Adrenal gland (tissue), 12 donors: ENCODE data around the gene ZSWIM6. TPM values are rescaled to one million over a fixed set of nuclear protein-coding genes. Genes with fewer than 3 reads are reported as not detected.

Experiments
- DNase-seq, 7 donors: peaks; one replicate each; pipeline ENCODE4 v3.0.0-alpha.2; 2019 to 2020
- H3K27ac ChIP-seq, 5 donors: fragments of 200-600 bp; sonication (generic) in 4 of 5; 1 replicate in 3 of 5; 2 replicates in 2 of 5; pipeline versions ENCODE4 v1.5.1 to v1.8.0; 2016 to 2020; ENCODE audit warnings: mild to moderate bottlenecking in 1 of 5
- H3K27me3 ChIP-seq: fragments of 200-600 bp; 2 replicates; pipeline ENCODE4 v1.8.0; 2021
- H3K36me3 ChIP-seq, 2 donors: fragments of 200-600 bp; replicated peaks in 1 of 2; 1 replicate in 1 of 2; 2 replicates in 1 of 2; pipeline versions ENCODE4 v1.5.1 to v1.8.0; 2018 to 2022
- H3K4me1 ChIP-seq, 2 donors: fragments of 200-600 bp; replicated peaks in 1 of 2; 1 replicate in 1 of 2; 2 replicates in 1 of 2; pipeline versions ENCODE4 v1.5.1 to v1.8.0; 2018 to 2021
- H3K4me3 ChIP-seq, 4 donors: fragments of 200-600 bp; sonication (generic) in 3 of 4; one replicate each; pipeline ENCODE4 v1.5.1; 2016 to 2018
- H3K9me3 ChIP-seq, 3 donors: fragments of 200-600 bp; sonication (generic) in 1 of 3; replicated peaks in 1 of 3; 1 replicate in 2 of 3; 2 replicates in 1 of 3; pipeline versions ENCODE4 v1.5.1 to v1.8.0; 2016 to 2021
- CTCF ChIP-seq, 6 experiments: fragments of 450-650 bp in 4 of 6; fragments of 200-600 bp in 2 of 6; sonication (generic) in 1 of 6; IDR thresholded peaks; 1 replicate in 5 of 6; 2 replicates in 1 of 6; pipeline versions ENCODE4 v1.5.1 to v1.8.0; 2016 to 2021; ENCODE audit warnings: antibody characterized with exemption in 6 of 6, mild to moderate bottlenecking in 2 of 6, moderate library complexity in 1 of 6
- POLR2A ChIP-seq, 2 donors: fragments of 450-650 bp; IDR thresholded peaks; one replicate each; pipeline ENCODE4 v1.6.1; 2017; ENCODE audit warnings: antibody characterized with exemption in 2 of 2, mild to moderate bottlenecking in 2 of 2, moderate library complexity in 1 of 2
- WGBS, 4 donors: extraction: QIAGEN DNeasy Blood & Tissue Kit in 2 of 4; methylation state at CpG; one replicate each; pipeline versions ENCODE4 v1.1.5 to v1.1.7; 2013 to 2017; 5-methylcytosine and 5-hydroxymethylcytosine counted together
- intact Hi-C, 2 donors: fragments of 100-400 bp; cut with DNase I; formaldehyde crosslinking; loops; one replicate each; pipeline versions ENCODE4 v1.14.1 to v1.15.0; 2022 to 2023
- polyA plus RNA-seq, 3 donors: library from polyadenylated mRNA; stranded (reverse); fragments of 200-250 nt in 2 of 3; fragments of 350-450 nt in 1 of 3; fragmentation: Illumina TruSeq in 1 of 3; extraction: RNeasy Lipid Tissue Mini Kit (QIAGEN cat#74804) in 1 of 3; gene quantifications; one replicate each; pipeline ENCODE4 v1.2.3, GENCODE V29; 2013 to 2014
- total RNA-seq, 9 donors: library from RNA; depleted of rRNA in 4 of 9; stranded (reverse); fragments of >200 nt in 4 of 9; fragments of 120-200 nt in 1 of 9; fragmentation: NEBNext Ultra II Directional in 1 of 9; extraction: Animal tissue kit (Norgen Biotek cat#: 25700) in 1 of 9; gene quantifications; one replicate each; pipeline versions ENCODE4 v1.1.0 to v1.2.4, GENCODE V29; 2013 to 2023
- donor health status: healthy with polysubstance abuse.
- donor health status: Bipolar disorder and iron deficiency.
- donor health status: DM: yes; HTN: yes; CAD: no.
- donor health status: DM: no; HTN: no; CAD: no.
- donor health status: DM: no; HTN: no; CAD: no.
- donor health status: DM: yes; HTN: yes; CAD: no.

The ZSWIM6 gene
- total and polyA plus RNA-seq, 12 donors: 5.5 to 14.6 (median 8.3) TPM

- intact Hi-C loops: no loop called here
- TF ChIP-seq POLR2A (IDR thresholded peaks at IDR 0.05): no peak
- no peak for TF ChIP-seq CTCF (IDR thresholded peaks at IDR 0.05)
- Histone ChIP-seq H3K4me1 (peaks cover 5 to 22% of the 10 kb centered on the region in 2 donors), H3K36me3 (no peaks in the 10 kb centered on the region), H3K27ac (no peak overlapping the region), H3K9me3 (no peaks in the 10 kb centered on the region), H3K27me3 (no peaks in the 10 kb centered on the region), H3K4me3 (no peak overlapping the region)
- no peak for DNase-seq
- 83 to 94% (median 92%) methylated on average over 12 of the region's 12 CpGs for WGBS, 4 donors
These were observed 123.3 kb downstream of the ZSWIM6 start for GRCh38 chr5:61455179-61456006.

DNA sequence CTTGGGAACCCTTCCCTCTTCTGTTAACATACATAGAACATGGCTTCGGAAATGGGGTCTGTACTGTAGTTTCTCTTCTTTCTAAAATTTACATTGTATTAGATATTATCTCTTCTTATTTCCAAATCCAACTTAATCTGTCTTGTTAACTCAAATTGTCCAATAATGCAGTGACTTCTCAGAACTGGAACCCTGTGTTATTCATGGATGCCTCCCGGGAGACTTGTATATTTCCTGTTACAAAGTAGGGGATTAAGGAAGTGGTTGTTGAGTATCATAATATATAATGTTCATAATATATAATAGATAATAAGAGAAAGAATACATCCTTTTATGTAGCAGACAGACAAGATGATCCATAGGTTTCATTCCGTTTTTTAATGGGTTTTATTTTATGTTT is 128.4 kb downstream of the ZSWIM6 start:
- 90 to 95% (median 92%) methylated on average over 3 of the region's 3 CpGs for WGBS, 4 donors
- Histone ChIP-seq H3K9me3 (no peaks in the 10 kb centered on the region), H3K4me1 (peaks cover 0 to 20% of the 10 kb centered on the region in 2 donors), H3K27ac (no peak overlapping the region), H3K36me3 (no peaks in the 10 kb centered on the region), H3K4me3 (no peak overlapping the region), H3K27me3 (no peaks in the 10 kb centered on the region)
- intact Hi-C loops: no loop called here
- DNase-seq: no peak
- TF ChIP-seq POLR2A (IDR thresholded peaks at IDR 0.05) (no peak), CTCF (IDR thresholded peaks at IDR 0.05) (no peak)

DNA sequence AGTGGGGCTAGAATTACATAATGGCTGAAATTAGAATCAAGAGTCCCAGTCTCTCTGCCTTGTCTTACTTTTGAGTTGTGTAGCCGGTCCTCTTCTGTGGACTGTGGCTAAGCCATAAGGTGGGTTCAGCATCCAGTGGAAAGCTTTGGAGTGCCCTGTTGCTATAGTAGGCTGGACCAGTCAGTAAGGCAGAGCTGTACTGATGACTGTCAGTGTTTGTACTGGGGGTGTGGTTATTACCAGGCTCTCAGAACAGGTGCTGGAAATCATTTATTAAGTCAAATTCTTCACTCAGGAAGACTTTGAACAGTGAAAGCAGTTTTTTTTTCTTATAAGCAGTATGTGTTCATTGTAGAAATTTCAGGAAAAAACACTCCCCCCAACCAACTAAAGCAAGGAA is 129.4 kb downstream of the ZSWIM6 start:
- Histone ChIP-seq H3K27me3 (no peaks in the 10 kb centered on the region), H3K27ac (no peak overlapping the region), H3K36me3 (no peaks in the 10 kb centered on the region), H3K4me3 (no peak overlapping the region), H3K4me1 (peaks cover 0 to 20% of the 10 kb centered on the region in 2 donors), H3K9me3 (no peaks in the 10 kb centered on the region)
- DNase-seq: no peak
- TF ChIP-seq POLR2A (IDR thresholded peaks at IDR 0.05): no peak
- intact Hi-C loops: no loop called here
- WGBS, 4 donors: 93 to 100% (median 96%) methylated on average over 1 of the region's 1 CpG

DNA sequence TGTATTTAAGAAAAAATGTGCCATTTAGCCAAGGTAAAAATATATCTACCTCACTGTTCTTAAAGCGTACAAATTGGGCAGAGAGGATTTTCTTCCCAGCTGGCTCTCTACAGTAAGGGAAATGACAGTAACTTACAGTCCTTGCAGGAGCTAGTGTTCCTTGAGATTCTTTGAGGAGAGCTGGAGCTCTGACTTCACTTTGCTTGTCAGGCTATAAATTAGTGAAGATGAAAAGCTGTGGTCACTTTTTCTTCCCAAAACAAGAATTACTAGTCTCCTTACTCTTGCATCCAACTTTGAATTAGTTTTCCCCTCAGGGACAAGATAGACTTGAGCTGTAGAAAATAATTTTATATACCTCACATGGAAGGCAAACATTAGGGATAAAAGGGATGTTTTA is 129.9 kb downstream of the ZSWIM6 start:
- TF ChIP-seq CTCF (IDR thresholded peaks at IDR 0.05) (no peak), POLR2A (IDR thresholded peaks at IDR 0.05) (no peak)
- Histone ChIP-seq H3K36me3 (no peaks in the 10 kb centered on the region), H3K9me3 (no peaks in the 10 kb centered on the region), H3K4me1 (peaks cover 0 to 20% of the 10 kb centered on the region in 2 donors), H3K27ac (no peak overlapping the region), H3K4me3 (no peak overlapping the region), H3K27me3 (no peaks in the 10 kb centered on the region)
- intact Hi-C loops: no loop called here
- no peak for DNase-seq
- 74 to 85% (median 80%) methylated on average over 1 of the region's 1 CpG for WGBS, 4 donors

GRCh38 chr5:61463596-61463995 is 131.5 kb downstream of the ZSWIM6 start:
- intact Hi-C loops: no loop called here
- H3K4me1 ChIP-seq: peaks cover 0 to 30% of the 10 kb centered on the region in 2 donors
- no peak overlapping the region for H3K27ac ChIP-seq
- H3K36me3 ChIP-seq: no peaks in the 10 kb centered on the region
- WGBS, 4 donors: 65 to 75% (median 70%) methylated on average over 2 of the region's 2 CpGs
- DNase-seq: no peak
- H3K9me3 ChIP-seq: no peaks in the 10 kb centered on the region
- no peaks in the 10 kb centered on the region for H3K27me3 ChIP-seq
- no peak for TF ChIP-seq POLR2A (IDR thresholded peaks at IDR 0.05)
- H3K4me3 ChIP-seq: no peak overlapping the region
